ENCODE measurements around the gene SYT8. TPM values are rescaled to one million over a fixed set of nuclear protein-coding genes. Genes with fewer than 3 reads are reported as not detected.
A peak's percentile ranks its signal among the peaks of the same experiment; 100 is the strongest.

SYT8 gene
- total RNA-seq, 1 experiment from 2014 or later, result not detected

- H3K14ac ChIP-seq (ENCODE audit: insufficient read depth, low read length), result no peak overlapping the region
- no peak overlapping the region for H2BK15ac ChIP-seq (ENCODE audit: low read depth, low read length)
- H3K4me2 ChIP-seq (ENCODE audit: insufficient read depth, insufficient read length, low read length), result no peak overlapping the region
- H3K18ac ChIP-seq (ENCODE audit: insufficient read length, low read depth, low read length), result no peak overlapping the region
- H3K27ac Mint-ChIP-seq, result no peak overlapping the region
- TF ChIP-seq CTCF (conservative IDR thresholded peaks at IDR 0.05), result no peak
- H3K4ac ChIP-seq (ENCODE audit: low read depth, low read length), result no peak overlapping the region
- no peak overlapping the region for H3K23ac ChIP-seq (ENCODE audit: insufficient read length, low read depth, low read length)
- H4K8ac ChIP-seq (replicated peaks; ENCODE audit: insufficient read length, low read depth, low read length), result no peak overlapping the region
- H2AFZ ChIP-seq (ENCODE audit: low read length), result no peak overlapping the region
- H3K36me3 Mint-ChIP-seq (ENCODE audit: insufficient read depth in 1 of 3, low read depth in 3 of 3), result no peaks in the 10 kb centered on the region
- H3K4me3 Mint-ChIP-seq, result no peak overlapping the region
- no peak overlapping the region for H2AK5ac ChIP-seq (ENCODE audit: insufficient read length, low read length)
- H3K9me3 ChIP-seq (ENCODE audit: control insufficient read depth, low read depth, low read length), result no peaks in the 10 kb centered on the region
- H2BK12ac ChIP-seq (ENCODE audit: insufficient read length, low read depth, low read length), result no peak overlapping the region
- no peak overlapping the region for H2BK5ac ChIP-seq (ENCODE audit: insufficient read length, low read length)
- H4K20me1 ChIP-seq (ENCODE audit: control insufficient read depth, insufficient read depth, insufficient read length), result no peaks in the 10 kb centered on the region
- H4K5ac ChIP-seq (ENCODE audit: insufficient read length, low read depth, low read length), result no peak overlapping the region
- H2BK120ac ChIP-seq (ENCODE audit: low read depth, low read length, poor library complexity, severe bottlenecking), result no peak overlapping the region
- H3K4me1 ChIP-seq (ENCODE audit: insufficient read depth, low read length), result no peaks in the 10 kb centered on the region
- no peaks in the 10 kb centered on the region for H3K9me3 Mint-ChIP-seq
- H3T11ph ChIP-seq (ENCODE audit: low read length), result no peak overlapping the region
- H4K91ac ChIP-seq (ENCODE audit: insufficient read length, low read depth, low read length), result no peak overlapping the region
- peaks cover 2% of the 10 kb centered on the region; the same call in 1 of the 2 replicates for H3K27me3 Mint-ChIP-seq (ENCODE audit: low read depth)
- H2BK20ac ChIP-seq (ENCODE audit: low read depth, low read length, poor library complexity, severe bottlenecking), result no peak overlapping the region
- H3K27ac ChIP-seq (ENCODE audit: insufficient read length, low read depth, low read length), result no peak overlapping the region
- no peaks in the 10 kb centered on the region for H3K79me2 ChIP-seq (ENCODE audit: insufficient read depth, low read length)
- no CpG with 5 or more reads among the region's 43 CpGs for WGBS (ENCODE audit: extremely low coverage, insufficient read length, low lambda C conversion rate)
- no peak overlapping the region for H3K9ac ChIP-seq (ENCODE audit: extremely low read depth, insufficient read length, low read length)
- peak; percentile 24 for DNase-seq
- H3K4me1 Mint-ChIP-seq, result no peaks in the 10 kb centered on the region
- H3K56ac ChIP-seq (ENCODE audit: insufficient read length, low read depth, low read length), result no peak overlapping the region
- no peaks in the 10 kb centered on the region for H3K27me3 ChIP-seq (ENCODE audit: insufficient read depth, low read length)
- no peaks in the 10 kb centered on the region for H3K23me2 ChIP-seq (ENCODE audit: insufficient read length, low read depth, low read length, poor library complexity, severe bottlenecking)
- H3K79me1 ChIP-seq (ENCODE audit: insufficient read depth, low read depth, low read length, poor library complexity, severe bottlenecking), result no peaks in the 10 kb centered on the region
These were observed 46.9 kb downstream of the SYT8 start for GRCh38 chr11:1881442-1882264.

All from H9 (cell line).